Adrenal gland (tissue), 12 donors: ENCODE data around the gene SBNO2. TPM values are rescaled to one million over a fixed set of nuclear protein-coding genes. Genes with fewer than 3 reads are reported as not detected.

Experiments
- DNase-seq, 7 donors: peaks; one replicate each; pipeline ENCODE4 v3.0.0-alpha.2; 2019 to 2020
- H3K27ac ChIP-seq, 5 donors: fragments of 200-600 bp; sonication (generic) in 4 of 5; 1 replicate in 3 of 5; 2 replicates in 2 of 5; pipeline versions ENCODE4 v1.5.1 to v1.8.0; 2016 to 2020; ENCODE audit warnings: mild to moderate bottlenecking in 1 of 5
- H3K27me3 ChIP-seq: fragments of 200-600 bp; 2 replicates; pipeline ENCODE4 v1.8.0; 2021
- H3K36me3 ChIP-seq, 2 donors: fragments of 200-600 bp; replicated peaks in 1 of 2; 1 replicate in 1 of 2; 2 replicates in 1 of 2; pipeline versions ENCODE4 v1.5.1 to v1.8.0; 2018 to 2022
- H3K4me1 ChIP-seq, 2 donors: fragments of 200-600 bp; replicated peaks in 1 of 2; 1 replicate in 1 of 2; 2 replicates in 1 of 2; pipeline versions ENCODE4 v1.5.1 to v1.8.0; 2018 to 2021
- H3K4me3 ChIP-seq, 4 donors: fragments of 200-600 bp; sonication (generic) in 3 of 4; one replicate each; pipeline ENCODE4 v1.5.1; 2016 to 2018
- H3K9me3 ChIP-seq, 3 donors: fragments of 200-600 bp; sonication (generic) in 1 of 3; replicated peaks in 1 of 3; 1 replicate in 2 of 3; 2 replicates in 1 of 3; pipeline versions ENCODE4 v1.5.1 to v1.8.0; 2016 to 2021
- CTCF ChIP-seq, 6 experiments: fragments of 450-650 bp in 4 of 6; fragments of 200-600 bp in 2 of 6; sonication (generic) in 1 of 6; IDR thresholded peaks; 1 replicate in 5 of 6; 2 replicates in 1 of 6; pipeline versions ENCODE4 v1.5.1 to v1.8.0; 2016 to 2021; ENCODE audit warnings: antibody characterized with exemption in 6 of 6, mild to moderate bottlenecking in 2 of 6, moderate library complexity in 1 of 6
- POLR2A ChIP-seq, 2 donors: fragments of 450-650 bp; IDR thresholded peaks; one replicate each; pipeline ENCODE4 v1.6.1; 2017; ENCODE audit warnings: antibody characterized with exemption in 2 of 2, mild to moderate bottlenecking in 2 of 2, moderate library complexity in 1 of 2
- WGBS, 4 donors: extraction: QIAGEN DNeasy Blood & Tissue Kit in 2 of 4; methylation state at CpG; one replicate each; pipeline versions ENCODE4 v1.1.5 to v1.1.7; 2013 to 2017; 5-methylcytosine and 5-hydroxymethylcytosine counted together
- intact Hi-C, 2 donors: fragments of 100-400 bp; cut with DNase I; formaldehyde crosslinking; loops; one replicate each; pipeline versions ENCODE4 v1.14.1 to v1.15.0; 2022 to 2023
- polyA plus RNA-seq, 3 donors: library from polyadenylated mRNA; stranded (reverse); fragments of 200-250 nt in 2 of 3; fragments of 350-450 nt in 1 of 3; fragmentation: Illumina TruSeq in 1 of 3; extraction: RNeasy Lipid Tissue Mini Kit (QIAGEN cat#74804) in 1 of 3; gene quantifications; one replicate each; pipeline ENCODE4 v1.2.3, GENCODE V29; 2013 to 2014
- total RNA-seq, 9 donors: library from RNA; depleted of rRNA in 4 of 9; stranded (reverse); fragments of >200 nt in 4 of 9; fragments of 120-200 nt in 1 of 9; fragmentation: NEBNext Ultra II Directional in 1 of 9; extraction: Animal tissue kit (Norgen Biotek cat#: 25700) in 1 of 9; gene quantifications; one replicate each; pipeline versions ENCODE4 v1.1.0 to v1.2.4, GENCODE V29; 2013 to 2023
- donor health status: healthy with polysubstance abuse.
- donor health status: Bipolar disorder and iron deficiency.
- donor health status: DM: yes; HTN: yes; CAD: no.
- donor health status: DM: no; HTN: no; CAD: no.
- donor health status: DM: no; HTN: no; CAD: no.
- donor health status: DM: yes; HTN: yes; CAD: no.

SBNO2 gene
- total and polyA plus RNA-seq, 12 donors, result 13.6 to 176 (median 74.7) TPM

DNA sequence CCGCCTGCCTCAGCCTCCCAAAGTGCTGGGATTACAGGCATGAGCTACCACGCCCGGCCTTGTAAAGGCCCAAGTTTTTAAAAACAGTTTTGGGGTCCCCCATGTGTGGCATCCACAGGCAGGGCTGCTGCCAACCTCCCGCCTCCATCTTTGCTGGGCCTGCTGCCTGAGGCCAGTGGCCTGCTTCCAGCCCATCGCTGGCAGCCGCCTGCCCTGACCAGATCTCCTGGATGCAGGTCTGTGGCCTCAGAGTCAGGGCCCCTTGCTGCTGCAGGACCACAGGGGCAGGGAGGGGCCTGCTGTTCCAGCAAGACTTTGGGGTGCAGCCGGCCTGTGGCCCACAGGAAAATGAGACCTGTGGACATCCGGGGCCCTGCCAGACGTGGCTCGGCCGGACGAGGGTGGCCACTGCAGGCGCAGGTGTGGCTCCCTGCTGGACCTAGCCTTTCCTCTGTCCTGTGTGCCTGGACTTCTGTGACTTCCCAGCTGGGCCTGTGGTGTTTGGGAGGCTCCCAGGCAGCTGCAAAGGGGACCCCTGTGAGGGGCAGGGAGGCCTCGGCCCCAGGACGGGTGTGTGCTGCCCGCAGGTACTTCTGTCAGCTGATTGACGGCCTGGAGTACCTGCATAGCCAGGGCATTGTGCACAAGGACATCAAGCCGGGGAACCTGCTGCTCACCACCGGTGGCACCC is 45.9 kb upstream of the SBNO2 start:
- H3K4me1 ChIP-seq, result peaks cover 23 to 64% of the 10 kb centered on the region in 2 donors
- intact Hi-C loops, result no loop called here
- WGBS, 4 donors, result 81 to 95% (median 88%) methylated on average over 6 to 19 of the region's 19 CpGs

DNA sequence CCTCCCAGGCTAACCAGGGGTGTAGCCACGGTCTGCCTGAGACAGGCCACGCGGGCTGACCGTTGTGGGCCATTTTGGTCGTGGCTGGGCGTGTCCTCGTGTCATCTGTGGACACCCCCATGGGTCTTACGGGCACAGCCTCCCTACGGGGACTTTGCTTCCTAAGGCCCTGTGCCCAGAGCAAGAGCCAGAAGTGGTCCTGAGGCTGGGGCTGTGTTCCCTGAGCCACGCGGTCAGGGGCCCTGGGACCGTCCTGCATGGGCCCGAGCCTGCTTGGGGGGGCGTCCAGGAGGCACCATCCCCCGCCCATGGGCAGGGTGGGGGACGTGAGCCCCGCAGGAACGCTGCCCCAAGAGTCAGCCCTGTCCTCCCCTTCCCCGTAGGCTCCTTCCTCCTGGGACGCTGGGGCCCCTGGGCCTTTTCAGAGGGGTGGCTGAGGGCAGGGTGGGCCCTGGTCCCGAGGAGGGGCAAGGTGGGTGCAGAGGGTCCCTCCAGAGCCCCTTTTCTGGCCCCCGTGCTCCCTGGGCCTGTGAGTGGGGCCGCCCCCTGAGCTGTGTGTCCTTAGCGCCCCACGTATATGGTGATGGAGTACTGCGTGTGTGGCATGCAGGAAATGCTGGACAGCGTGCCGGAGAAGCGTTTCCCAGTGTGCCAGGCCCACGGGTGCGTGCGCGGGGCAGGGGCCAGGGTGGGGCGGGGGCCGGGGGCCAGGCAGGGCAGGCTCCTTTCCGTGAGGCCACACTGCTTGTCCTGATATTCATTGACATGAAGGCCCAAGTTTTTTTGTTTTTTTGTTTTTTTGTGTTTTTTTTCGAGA is 44.9 kb upstream of the SBNO2 start:
- TF ChIP-seq POLR2A (IDR thresholded peaks at IDR 0.05) (no peak), CTCF (IDR thresholded peaks at IDR 0.05) (no peak)
- Histone ChIP-seq H3K36me3 (peaks cover 0 to 41% of the 10 kb centered on the region in 2 donors), H3K27me3 (no peaks in the 10 kb centered on the region), H3K4me3 (no peak overlapping the region), H3K4me1 (peaks cover 33 to 74% of the 10 kb centered on the region in 2 donors), H3K27ac (peak overlapping the region in 4 of 5 donors; percentile 55 to 97 (median 77)), H3K9me3 (no peaks in the 10 kb centered on the region)
- DNase-seq, result no peak
- 81 to 85% (median 84%) methylated on average over 12 to 37 of the region's 37 CpGs for WGBS, 4 donors
- intact Hi-C loops, result no loop called here

More for the DNA sequence above, 45.9 kb upstream of the SBNO2 start:
- no peaks in the 10 kb centered on the region for H3K27me3 ChIP-seq
- H3K27ac ChIP-seq, result peak overlapping the region in 1 of 5 donors; percentile 66
- H3K9me3 ChIP-seq, result no peaks in the 10 kb centered on the region
- no peak for DNase-seq
- no peak for TF ChIP-seq CTCF (IDR thresholded peaks at IDR 0.05)
- peaks cover 0 to 50% of the 10 kb centered on the region in 2 donors for H3K36me3 ChIP-seq
- no peak overlapping the region for H3K4me3 ChIP-seq

GRCh38 chr19:1217366-1217765 is 43.3 kb upstream of the SBNO2 start:
- WGBS, 4 donors, result 79 to 85% (median 81%) methylated on average over 10 to 15 of the region's 15 CpGs
- no peak overlapping the region for H3K4me3 ChIP-seq
- H3K27ac ChIP-seq, result peak overlapping the region in 3 of 5 donors; percentile 55 to 97 (median 97)
- DNase-seq, result no peak
- H3K36me3 ChIP-seq, result peaks cover 0 to 25% of the 10 kb centered on the region in 2 donors
- no peaks in the 10 kb centered on the region for H3K27me3 ChIP-seq
- TF ChIP-seq CTCF (IDR thresholded peaks at IDR 0.05) (no peak), POLR2A (IDR thresholded peaks at IDR 0.05) (no peak)
- intact Hi-C loops, result no loop called here
- peaks cover 41 to 74% of the 10 kb centered on the region in 2 donors for H3K4me1 ChIP-seq
- H3K9me3 ChIP-seq, result no peaks in the 10 kb centered on the region

- 80 to 90% (median 84%) methylated on average over 9 to 12 of the region's 12 CpGs for WGBS, 4 donors
- Histone ChIP-seq H3K4me1 (peaks cover 38 to 70% of the 10 kb centered on the region in 2 donors), H3K36me3 (peaks cover 0 to 19% of the 10 kb centered on the region in 2 donors), H3K4me3 (no peak overlapping the region), H3K27me3 (no peaks in the 10 kb centered on the region), H3K9me3 (no peaks in the 10 kb centered on the region), H3K27ac (peak overlapping the region in 2 of 5 donors; percentile 97)
- intact Hi-C loops, result no loop called here
- DNase-seq, result no peak
- TF ChIP-seq CTCF (IDR thresholded peaks at IDR 0.05) (no peak), POLR2A (IDR thresholded peaks at IDR 0.05) (no peak)
Observed at GRCh38 chr19:1216756-1217155, 42.7 kb upstream of the SBNO2 start.
